Progenitor cell of endocrine pancreas (in vitro differentiated cells): Measurements from ENCODE around the gene PRKAB2. TPM values are rescaled to one million over a fixed set of nuclear protein-coding genes. Genes with fewer than 3 reads are reported as not detected.
"Not testable (repeated sequence)": the region's sequence is repeated elsewhere in the genome, so short reads cannot be mapped to it uniquely, and the experiment has no call there.

ENCODE experiments used
- DNase-seq: peaks from one replicate; pipeline ENCODE4 v3.0.0; 2021; ENCODE audit warnings: low spot score; ENCODE audit not compliant: unreplicated experiment
- H3K27ac Mint-ChIP-seq: 2 replicates; pipeline ENCODE4 v1.8.0; 2021; ENCODE audit warnings: mild to moderate bottlenecking, moderate library complexity, mixed read lengths
- H3K27me3 Mint-ChIP-seq: 2 replicates; pipeline ENCODE4 v1.8.0; 2021; ENCODE audit warnings: mixed read lengths
- H3K36me3 Mint-ChIP-seq: 2 replicates; pipeline ENCODE4 v1.8.0; 2022; ENCODE audit warnings: mixed read lengths; ENCODE audit not compliant: insufficient read depth
- H3K4me1 Mint-ChIP-seq: 2 replicates; pipeline ENCODE4 v1.8.0; 2021; ENCODE audit warnings: low read depth, mixed read lengths
- H3K4me3 Mint-ChIP-seq: 2 replicates; pipeline ENCODE4 v1.8.0; 2021; ENCODE audit warnings: low read depth, mild to moderate bottlenecking, moderate library complexity, mixed read lengths
- H3K9me3 Mint-ChIP-seq: 2 replicates; pipeline ENCODE4 v1.8.0; 2021; ENCODE audit warnings: low read depth, mixed read lengths
- CTCF ChIP-seq: fragments of 200-600 bp; sonication (generic); IDR thresholded peaks from one replicate; pipeline ENCODE4 v1.5.0; 2021; ENCODE audit warnings: antibody characterized with exemption, mild to moderate bottlenecking; ENCODE audit not compliant: unreplicated experiment
- total RNA-seq: library from RNA; stranded (reverse); gene quantifications from 2 replicates; pipeline ENCODE4 v1.2.1, GENCODE V29; 2021

PRKAB2 gene
- total RNA-seq, 1 donor from 2014 or later: 24.4 TPM

- no peaks in the 10 kb centered on the region for H3K4me1 Mint-ChIP-seq
- H3K27me3 Mint-ChIP-seq: no peaks in the 10 kb centered on the region
- H3K36me3 Mint-ChIP-seq: no peaks in the 10 kb centered on the region
- peaks cover 6% of the 10 kb centered on the region for H3K9me3 Mint-ChIP-seq
- no peak overlapping the region for H3K27ac Mint-ChIP-seq
- DNase-seq: no peak
- no peak overlapping the region for H3K4me3 Mint-ChIP-seq
- no peak for TF ChIP-seq CTCF
Measured at GRCh38 chr1:147142886-147143285, 29.4 kb downstream of the PRKAB2 start.

DNA sequence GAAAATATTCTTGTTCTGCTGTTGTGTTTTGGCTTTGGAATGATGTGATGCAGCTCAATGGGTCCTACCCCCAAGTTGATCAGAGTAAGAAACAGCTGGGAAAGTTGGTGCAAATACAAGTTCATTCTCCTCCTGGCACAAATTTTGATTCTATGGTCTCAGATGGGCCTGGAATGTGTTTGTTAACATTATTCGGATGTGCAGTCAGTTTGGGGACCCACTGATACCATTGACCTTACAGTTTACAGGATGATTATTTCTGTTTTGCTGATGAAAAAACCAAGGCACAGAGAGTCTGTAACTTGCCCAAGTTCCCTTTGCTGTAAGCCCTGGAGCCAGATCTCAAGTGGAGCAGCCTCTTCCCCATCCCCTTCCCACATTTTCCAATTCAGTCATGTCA is 41.5 kb downstream of the PRKAB2 start:
- not testable (repeated sequence) for H3K27ac Mint-ChIP-seq, DNase-seq, H3K4me3 Mint-ChIP-seq, H3K36me3 Mint-ChIP-seq, H3K9me3 Mint-ChIP-seq, H3K27me3 Mint-ChIP-seq, H3K4me1 Mint-ChIP-seq

GRCh38 chr1:147129116-147129873 is 43.0 kb downstream of the PRKAB2 start:
- peaks cover under 1% of the 10 kb centered on the region for H3K4me1 Mint-ChIP-seq
- H3K9me3 Mint-ChIP-seq: no peaks in the 10 kb centered on the region
- H3K36me3 Mint-ChIP-seq: no peaks in the 10 kb centered on the region
- H3K27ac Mint-ChIP-seq: no peak overlapping the region
- no peak for TF ChIP-seq CTCF
- no peak for DNase-seq
- no peaks in the 10 kb centered on the region for H3K27me3 Mint-ChIP-seq
- no peak overlapping the region for H3K4me3 Mint-ChIP-seq

GRCh38 chr1:147124266-147124665 is 48.0 kb downstream of the PRKAB2 start:
- H3K36me3 Mint-ChIP-seq: no peaks in the 10 kb centered on the region
- no peak overlapping the region for H3K4me3 Mint-ChIP-seq
- H3K9me3 Mint-ChIP-seq: no peaks in the 10 kb centered on the region
- no peak overlapping the region for H3K27ac Mint-ChIP-seq
- H3K27me3 Mint-ChIP-seq: peaks cover 4% of the 10 kb centered on the region
- H3K4me1 Mint-ChIP-seq: peaks cover 6% of the 10 kb centered on the region
- no peak for TF ChIP-seq CTCF
- no peak for DNase-seq

GRCh38 chr1:147117109-147117508 is 55.2 kb downstream of the PRKAB2 start:
- Mint-ChIP-seq H3K4me1 (no peaks in the 10 kb centered on the region), H3K9me3 (no peaks in the 10 kb centered on the region), H3K27me3 (peaks cover 4% of the 10 kb centered on the region), H3K4me3 (no peak overlapping the region), H3K27ac (no peak overlapping the region), H3K36me3 (no peaks in the 10 kb centered on the region)
- DNase-seq: no peak
- no peak for TF ChIP-seq CTCF

GRCh38 chr1:147115496-147115895 is 56.8 kb downstream of the PRKAB2 start:
- Mint-ChIP-seq H3K27ac (no peak overlapping the region), H3K4me1 (no peaks in the 10 kb centered on the region), H3K27me3 (no peaks in the 10 kb centered on the region), H3K9me3 (no peaks in the 10 kb centered on the region), H3K36me3 (no peaks in the 10 kb centered on the region), H3K4me3 (no peak overlapping the region)
- TF ChIP-seq CTCF: no peak
- no peak for DNase-seq

DNA sequence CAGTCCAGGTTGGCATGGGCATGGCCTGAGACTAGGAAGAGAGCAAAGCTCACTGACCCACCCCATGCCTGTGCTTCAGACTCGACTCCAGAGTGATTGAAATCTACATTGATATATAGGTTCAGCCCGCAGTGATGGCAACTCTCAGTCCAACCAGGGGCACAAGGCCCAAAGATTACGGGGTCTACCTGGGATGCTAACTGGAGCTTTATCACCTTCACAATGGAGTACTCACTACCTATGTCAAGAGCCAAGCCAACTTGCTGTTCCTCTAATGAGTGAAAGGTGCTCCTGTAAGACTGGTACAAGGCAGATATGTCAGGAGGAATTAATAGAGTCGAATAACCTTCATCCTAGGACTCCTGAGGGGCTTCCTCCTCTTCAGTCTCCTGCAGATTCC is 57.2 kb downstream of the PRKAB2 start:
- not testable (repeated sequence) for H3K27me3 Mint-ChIP-seq, H3K36me3 Mint-ChIP-seq, DNase-seq, H3K27ac Mint-ChIP-seq, H3K9me3 Mint-ChIP-seq, H3K4me3 Mint-ChIP-seq, H3K4me1 Mint-ChIP-seq

DNA sequence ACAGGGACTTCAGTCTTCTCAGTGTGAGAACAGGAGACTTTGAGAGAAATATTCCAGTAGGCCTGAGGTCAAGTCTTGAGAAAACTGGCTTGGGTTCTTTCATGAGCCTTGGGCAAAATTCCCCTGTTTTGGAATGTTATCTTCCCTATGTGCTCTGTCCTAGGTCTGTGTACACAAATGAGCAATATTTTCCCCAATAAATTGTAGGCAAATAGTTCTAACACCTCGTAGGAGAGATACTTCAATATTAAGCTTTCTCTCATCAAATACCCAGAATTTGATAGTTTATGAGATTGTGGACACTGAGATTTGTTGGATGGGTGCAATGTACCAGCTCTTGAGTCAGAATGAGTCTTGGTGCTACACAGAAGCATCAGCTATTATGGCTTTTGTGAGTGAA is 57.9 kb downstream of the PRKAB2 start:
- not testable (repeated sequence) for H3K36me3 Mint-ChIP-seq, H3K9me3 Mint-ChIP-seq, H3K27me3 Mint-ChIP-seq, H3K4me1 Mint-ChIP-seq, DNase-seq, H3K27ac Mint-ChIP-seq, H3K4me3 Mint-ChIP-seq
